Measurements from ENCODE around the gene TOMM5.
"Not testable (repeated sequence)": the region's sequence is repeated elsewhere in the genome, so short reads cannot be mapped to it uniquely, and the experiment has no call there.

The TOMM5 gene

GRCh38 chr9:37617161-37617560, 24.8 kb upstream of the TOMM5 start:
- Histone ChIP-seq H3K36me3 (ENCODE audit: control insufficient read depth in 5 of 5, insufficient read depth in 5 of 5, low read length in 5 of 5) (no peaks in the 10 kb centered on the region), H3K4me1 (ENCODE audit: control insufficient read depth in 5 of 5, insufficient read depth in 5 of 5, low read length in 5 of 5) (peaks cover 0 to 8% (median 4%) of the 10 kb centered on the region in 5 donors), H3K27me3 (ENCODE audit: control insufficient read depth in 5 of 5, insufficient read depth in 4 of 5, low read length in 5 of 5) (no peaks in the 10 kb centered on the region), H3K9me3 (ENCODE audit: control insufficient read depth in 5 of 5, low read length in 5 of 5) (no peaks in the 10 kb centered on the region), H3K9ac (ENCODE audit: low read length in 5 of 5) (no peak overlapping the region), H3K4me3 (ENCODE audit: low read depth in 1 of 5, low read length in 5 of 5) (no peak overlapping the region), H3K27ac (ENCODE audit: low read depth, low read length) (no peak overlapping the region)

GRCh38 chr9:37611961-37612360, 19.6 kb upstream of the TOMM5 start:
- H3K27me3 ChIP-seq (ENCODE audit: control insufficient read depth in 5 of 5, insufficient read depth in 4 of 5, low read length in 5 of 5) = no peaks in the 10 kb centered on the region
- H3K27ac ChIP-seq (ENCODE audit: low read depth, low read length) = no peak overlapping the region
- H3K9me3 ChIP-seq (ENCODE audit: control insufficient read depth in 5 of 5, low read length in 5 of 5) = no peaks in the 10 kb centered on the region
- H3K9ac ChIP-seq (ENCODE audit: low read length in 5 of 5) = peak overlapping the region in 1 of 5 donors; percentile 14
- no peak overlapping the region for H3K4me3 ChIP-seq (ENCODE audit: low read depth in 1 of 5, low read length in 5 of 5)
- H3K4me1 ChIP-seq (ENCODE audit: control insufficient read depth in 5 of 5, insufficient read depth in 5 of 5, low read length in 5 of 5) = peaks cover 0 to 2% (median 0%) of the 10 kb centered on the region in 5 donors
- no peaks in the 10 kb centered on the region for H3K36me3 ChIP-seq (ENCODE audit: control insufficient read depth in 5 of 5, insufficient read depth in 5 of 5, low read length in 5 of 5)

- H3K9me3 ChIP-seq (ENCODE audit: control insufficient read depth in 5 of 5, low read length in 5 of 5) = no peaks in the 10 kb centered on the region
- H3K36me3 ChIP-seq (ENCODE audit: control insufficient read depth in 5 of 5, insufficient read depth in 5 of 5, low read length in 5 of 5) = no peaks in the 10 kb centered on the region
- H3K4me3 ChIP-seq (ENCODE audit: low read depth in 1 of 5, low read length in 5 of 5) = no peak overlapping the region
- H3K27ac ChIP-seq (ENCODE audit: low read depth, low read length) = no peak overlapping the region
- peaks cover 0 to 2% (median 0%) of the 10 kb centered on the region in 5 donors for H3K4me1 ChIP-seq (ENCODE audit: control insufficient read depth in 5 of 5, insufficient read depth in 5 of 5, low read length in 5 of 5)
- no peaks in the 10 kb centered on the region for H3K27me3 ChIP-seq (ENCODE audit: control insufficient read depth in 5 of 5, insufficient read depth in 4 of 5, low read length in 5 of 5)
- no peak overlapping the region for H3K9ac ChIP-seq (ENCODE audit: low read length in 5 of 5)
Measured at GRCh38 chr9:37611014-37611413, 18.6 kb upstream of the TOMM5 start.

DNA sequence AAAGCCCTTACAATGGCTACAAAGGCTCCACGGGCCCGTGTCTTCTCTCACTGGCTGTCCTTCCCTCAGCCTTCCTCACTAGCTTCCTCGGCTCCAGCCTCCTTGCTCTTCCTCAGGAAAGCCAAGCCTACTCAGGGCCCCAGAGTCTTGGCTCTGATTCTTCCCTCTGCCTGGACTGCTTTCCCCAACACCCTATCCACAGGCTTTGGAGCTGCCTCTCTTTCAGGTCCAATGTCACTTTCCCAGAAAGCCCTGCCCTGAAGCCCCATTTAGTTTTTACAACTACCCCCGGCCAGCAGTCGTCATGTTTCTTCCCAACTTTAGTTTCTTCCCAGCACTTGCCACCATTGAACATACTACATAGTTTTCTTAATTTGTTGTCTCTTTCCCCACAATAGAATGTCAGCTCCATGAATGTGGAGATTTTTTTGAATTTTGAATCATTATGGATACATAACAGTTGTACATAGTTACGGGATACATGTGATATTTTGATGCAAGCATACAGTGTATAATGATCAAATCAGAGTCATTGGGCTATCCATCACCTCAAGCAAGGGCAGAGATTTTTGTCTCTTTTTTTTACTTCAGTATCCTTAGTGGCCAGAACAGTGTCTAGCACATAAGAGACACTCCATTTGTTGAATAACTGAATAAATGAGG, 17.5 kb upstream of the TOMM5 start:
- Histone ChIP-seq H3K9me3 (ENCODE audit: control insufficient read depth in 5 of 5, low read length in 5 of 5) (no peaks in the 10 kb centered on the region), H3K27me3 (ENCODE audit: control insufficient read depth in 5 of 5, insufficient read depth in 4 of 5, low read length in 5 of 5) (no peaks in the 10 kb centered on the region), H3K4me3 (ENCODE audit: low read depth in 1 of 5, low read length in 5 of 5) (no peak overlapping the region), H3K4me1 (ENCODE audit: control insufficient read depth in 5 of 5, insufficient read depth in 5 of 5, low read length in 5 of 5) (peaks cover 0 to 2% (median under 1%) of the 10 kb centered on the region in 5 donors), H3K9ac (ENCODE audit: low read length in 5 of 5) (no peak overlapping the region), H3K36me3 (ENCODE audit: control insufficient read depth in 5 of 5, insufficient read depth in 5 of 5, low read length in 5 of 5) (no peaks in the 10 kb centered on the region), H3K27ac (ENCODE audit: low read depth, low read length) (no peak overlapping the region)

DNA sequence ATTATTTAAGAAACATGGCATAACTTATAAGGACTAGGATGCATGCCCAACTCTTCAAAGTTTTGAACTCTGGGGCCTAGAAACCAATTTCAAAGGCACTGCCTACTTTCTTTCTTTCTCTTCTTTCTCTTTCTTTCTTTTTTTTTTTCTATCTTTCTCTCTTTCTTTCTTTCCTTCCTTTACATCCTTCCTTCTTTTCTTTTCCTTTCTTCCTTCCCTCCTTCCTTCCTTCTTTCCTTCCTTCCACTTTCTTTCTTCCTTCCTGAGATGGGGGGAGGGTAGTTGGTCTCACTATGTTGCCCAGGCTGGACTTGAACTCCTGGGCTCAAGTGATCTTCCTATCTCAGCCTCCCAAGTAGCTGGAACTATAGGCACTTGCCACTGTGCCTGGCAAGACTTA, 15.9 kb upstream of the TOMM5 start:
- Histone ChIP-seq H3K4me1 (ENCODE audit: control insufficient read depth in 5 of 5, insufficient read depth in 5 of 5, low read length in 5 of 5) (peaks cover 2 to 17% (median 5%) of the 10 kb centered on the region in 5 donors), H3K9ac (ENCODE audit: low read length in 5 of 5) (no peak overlapping the region), H3K27me3 (ENCODE audit: control insufficient read depth in 5 of 5, insufficient read depth in 4 of 5, low read length in 5 of 5) (no peaks in the 10 kb centered on the region), H3K36me3 (ENCODE audit: control insufficient read depth in 5 of 5, insufficient read depth in 5 of 5, low read length in 5 of 5) (no peaks in the 10 kb centered on the region), H3K27ac (ENCODE audit: low read depth, low read length) (no peak overlapping the region), H3K4me3 (ENCODE audit: low read depth in 1 of 5, low read length in 5 of 5) (no peak overlapping the region), H3K9me3 (ENCODE audit: control insufficient read depth in 5 of 5, low read length in 5 of 5) (no peaks in the 10 kb centered on the region)

GRCh38 chr9:37604296-37604695, 11.9 kb upstream of the TOMM5 start:
- Histone ChIP-seq H3K4me1 (ENCODE audit: control insufficient read depth in 5 of 5, insufficient read depth in 5 of 5, low read length in 5 of 5) (peaks cover 2 to 27% (median 16%) of the 10 kb centered on the region in 5 donors), H3K9me3 (ENCODE audit: control insufficient read depth in 5 of 5, low read length in 5 of 5) (no peaks in the 10 kb centered on the region), H3K36me3 (ENCODE audit: control insufficient read depth in 5 of 5, insufficient read depth in 5 of 5, low read length in 5 of 5) (no peaks in the 10 kb centered on the region), H3K27me3 (ENCODE audit: control insufficient read depth in 5 of 5, insufficient read depth in 4 of 5, low read length in 5 of 5) (no peaks in the 10 kb centered on the region), H3K4me3 (ENCODE audit: low read depth in 1 of 5, low read length in 5 of 5) (no peak overlapping the region), H3K9ac (ENCODE audit: low read length in 5 of 5) (no peak overlapping the region), H3K27ac (ENCODE audit: low read depth, low read length) (no peak overlapping the region)

DNA sequence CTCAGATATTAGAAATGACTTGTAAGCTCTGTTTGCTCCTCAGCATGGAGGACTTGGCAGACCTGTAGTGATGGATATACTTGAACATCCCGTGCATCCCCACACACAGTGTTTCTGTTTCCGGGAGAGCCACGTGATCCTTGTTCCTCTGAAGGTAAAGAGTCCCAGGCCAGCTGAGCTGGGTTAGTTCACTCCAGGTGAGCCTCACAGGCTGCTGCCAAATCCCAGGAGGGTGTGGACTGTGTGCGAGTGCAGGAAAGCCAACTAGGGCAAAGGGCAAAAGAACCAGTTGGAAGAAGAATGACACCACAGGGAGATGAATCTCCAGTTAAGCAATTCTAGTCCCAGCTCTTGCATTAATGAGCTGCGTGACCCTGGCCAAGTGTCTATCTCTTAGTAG, 10.4 kb upstream of the TOMM5 start:
- Histone ChIP-seq H3K27me3 (ENCODE audit: control insufficient read depth in 5 of 5, insufficient read depth in 4 of 5, low read length in 5 of 5) (no peaks in the 10 kb centered on the region), H3K4me1 (ENCODE audit: control insufficient read depth in 5 of 5, insufficient read depth in 5 of 5, low read length in 5 of 5) (peaks cover under 1 to 27% (median 16%) of the 10 kb centered on the region in 5 donors), H3K4me3 (ENCODE audit: low read depth in 1 of 5, low read length in 5 of 5) (peak overlapping the region in 3 of 5 donors; percentile 4 to 37 (median 20)), H3K36me3 (ENCODE audit: control insufficient read depth in 5 of 5, insufficient read depth in 5 of 5, low read length in 5 of 5) (no peaks in the 10 kb centered on the region), H3K9ac (ENCODE audit: low read length in 5 of 5) (no peak overlapping the region), H3K9me3 (ENCODE audit: control insufficient read depth in 5 of 5, low read length in 5 of 5) (no peaks in the 10 kb centered on the region), H3K27ac (ENCODE audit: low read depth, low read length) (no peak overlapping the region)

DNA sequence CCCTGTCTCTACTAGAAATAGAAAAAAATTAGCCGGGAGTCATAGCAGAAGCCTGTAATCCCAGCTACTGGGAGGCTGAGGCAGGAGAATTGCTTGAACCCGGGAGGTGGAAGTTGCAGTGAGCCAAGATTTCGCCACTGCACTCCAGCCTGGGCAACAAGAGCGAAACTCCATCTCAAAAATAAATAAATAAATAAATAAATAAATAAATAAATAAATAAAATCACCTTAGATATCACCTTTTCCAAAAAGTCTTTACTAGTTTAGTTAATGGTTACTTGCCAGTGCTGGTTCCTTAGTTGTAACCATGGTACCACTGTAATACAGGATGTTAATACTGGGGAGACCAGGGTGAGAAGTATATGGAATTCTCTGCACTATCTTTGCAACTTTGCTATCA, 9.7 kb upstream of the TOMM5 start:
- H3K9me3 ChIP-seq (ENCODE audit: control insufficient read depth in 5 of 5, low read length in 5 of 5) = not testable (repeated sequence)
- peaks cover 0 to 27% (median 16%) of the 10 kb centered on the region in 5 donors for H3K4me1 ChIP-seq (ENCODE audit: control insufficient read depth in 5 of 5, insufficient read depth in 5 of 5, low read length in 5 of 5)

GRCh38 chr9:37596504-37596903, 4.1 kb upstream of the TOMM5 start:
- Histone ChIP-seq H3K9ac (ENCODE audit: low read length in 5 of 5) (no peak overlapping the region), H3K9me3 (ENCODE audit: control insufficient read depth in 5 of 5, low read length in 5 of 5) (no peaks in the 10 kb centered on the region), H3K27ac (ENCODE audit: low read depth, low read length) (no peak overlapping the region), H3K4me1 (ENCODE audit: control insufficient read depth in 5 of 5, insufficient read depth in 5 of 5, low read length in 5 of 5) (peaks cover 1 to 22% (median 17%) of the 10 kb centered on the region in 5 donors), H3K4me3 (ENCODE audit: low read depth in 1 of 5, low read length in 5 of 5) (no peak overlapping the region), H3K27me3 (ENCODE audit: control insufficient read depth in 5 of 5, insufficient read depth in 4 of 5, low read length in 5 of 5) (no peaks in the 10 kb centered on the region), H3K36me3 (ENCODE audit: control insufficient read depth in 5 of 5, insufficient read depth in 5 of 5, low read length in 5 of 5) (no peaks in the 10 kb centered on the region)

More for the DNA sequence above, 9.7 kb upstream of the TOMM5 start:
- not testable (repeated sequence) for H3K36me3 ChIP-seq (ENCODE audit: control insufficient read depth in 5 of 5, insufficient read depth in 5 of 5, low read length in 5 of 5); H3K27me3 ChIP-seq (ENCODE audit: control insufficient read depth in 5 of 5, insufficient read depth in 4 of 5, low read length in 5 of 5); H3K4me3 ChIP-seq (ENCODE audit: low read depth in 1 of 5, low read length in 5 of 5); H3K9ac ChIP-seq (ENCODE audit: low read length in 5 of 5); H3K27ac ChIP-seq (ENCODE audit: low read depth, low read length)

DNA sequence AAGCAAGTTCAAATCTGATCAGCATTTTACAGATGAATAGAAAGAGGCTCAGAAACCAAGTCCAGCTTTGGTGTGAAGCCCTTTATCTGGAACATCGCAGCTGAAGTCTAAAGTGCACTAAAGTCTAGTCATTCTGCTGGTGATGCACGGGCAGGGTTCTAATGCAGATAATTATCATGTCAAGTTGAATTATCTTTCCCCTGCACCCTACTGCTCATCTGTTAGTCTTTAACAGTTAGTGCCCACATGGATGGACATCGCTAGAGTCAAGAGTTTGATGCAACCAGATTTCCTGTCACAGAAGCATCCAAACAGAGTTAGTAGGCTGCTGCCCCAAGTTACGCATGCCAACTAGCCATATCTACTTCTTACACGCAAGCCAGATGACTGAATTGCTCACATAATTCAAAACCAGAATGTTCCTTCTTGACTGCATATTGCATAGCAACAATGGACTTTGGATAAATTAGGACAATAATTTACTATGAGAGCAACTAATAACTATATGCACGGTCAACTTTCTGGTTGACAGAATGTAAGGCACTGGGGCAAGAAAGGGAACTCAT, 1.6 kb upstream of the TOMM5 start:
- Histone ChIP-seq H3K4me3 (ENCODE audit: low read depth in 1 of 5, low read length in 5 of 5) (peak overlapping the region in 1 of 5 donors; percentile 37), H3K9ac (ENCODE audit: low read length in 5 of 5) (no peak overlapping the region), H3K4me1 (ENCODE audit: control insufficient read depth in 5 of 5, insufficient read depth in 5 of 5, low read length in 5 of 5) (peaks cover 6 to 37% (median 31%) of the 10 kb centered on the region in 5 donors), H3K27me3 (ENCODE audit: control insufficient read depth in 5 of 5, insufficient read depth in 4 of 5, low read length in 5 of 5) (no peaks in the 10 kb centered on the region), H3K27ac (ENCODE audit: low read depth, low read length) (no peak overlapping the region), H3K36me3 (ENCODE audit: control insufficient read depth in 5 of 5, insufficient read depth in 5 of 5, low read length in 5 of 5) (no peaks in the 10 kb centered on the region), H3K9me3 (ENCODE audit: control insufficient read depth in 5 of 5, low read length in 5 of 5) (no peaks in the 10 kb centered on the region)

Data from subcutaneous abdominal adipose tissue (tissue), 5 donors.